ENCODE data around the gene LPP. TPM values are rescaled to one million over a fixed set of nuclear protein-coding genes. Genes with fewer than 3 reads are reported as not detected.

The LPP gene
- polyA plus RNA-seq, 2 of the 4 experiments (the other 2 are of a cell fraction): 11.0 to 30.8 TPM

- TF ChIP-seq REST (IDR thresholded peaks at IDR 0.05) (no peak), ATOH8 (CRISPR knock-in tag; IDR thresholded peaks at IDR 0.05; ENCODE audit: low read depth) (no peak), CBX8 (IDR thresholded peaks at IDR 0.05) (no peak), JUN (IDR thresholded peaks at IDR 0.05) (no peak), CBX2 (IDR thresholded peaks at IDR 0.05; ENCODE audit: borderline replicate concordance, low read depth) (no peak), RAD21 (conservative IDR thresholded peaks at IDR 0.05 in 1 of 2, IDR thresholded peaks at IDR 0.05 in 1 of 2) (no peak), RCOR1 (IDR thresholded peaks at IDR 0.05; ENCODE audit: low read depth, low read length) (no peak), FOSB (CRISPR knock-in tag; IDR thresholded peaks at IDR 0.05) (no peak), EP300 (IDR thresholded peaks at IDR 0.05) (no peak), CHD2 (IDR thresholded peaks at IDR 0.05; ENCODE audit: low read length, partially characterized antibody) (no peak), NFE2L2 (conservative IDR thresholded peaks at IDR 0.05; ENCODE audit: low read length) (no peak), KDM5A (IDR thresholded peaks at IDR 0.05) (no peak), BHLHE40 (IDR thresholded peaks at IDR 0.05; ENCODE audit: low read depth, low read length) (no peak), SMC3 (IDR thresholded peaks at IDR 0.05) (no peak), HOXB13 (CRISPR knock-in tag; IDR thresholded peaks at IDR 0.05; ENCODE audit: low read depth) (no peak), POLR2A (IDR thresholded peaks at IDR 0.05; ENCODE audit: low read length) (no peak), MAFK (IDR thresholded peaks at IDR 0.05; ENCODE audit: partially characterized antibody) (no peak)
- TF ChIP-seq, protein P1, sequence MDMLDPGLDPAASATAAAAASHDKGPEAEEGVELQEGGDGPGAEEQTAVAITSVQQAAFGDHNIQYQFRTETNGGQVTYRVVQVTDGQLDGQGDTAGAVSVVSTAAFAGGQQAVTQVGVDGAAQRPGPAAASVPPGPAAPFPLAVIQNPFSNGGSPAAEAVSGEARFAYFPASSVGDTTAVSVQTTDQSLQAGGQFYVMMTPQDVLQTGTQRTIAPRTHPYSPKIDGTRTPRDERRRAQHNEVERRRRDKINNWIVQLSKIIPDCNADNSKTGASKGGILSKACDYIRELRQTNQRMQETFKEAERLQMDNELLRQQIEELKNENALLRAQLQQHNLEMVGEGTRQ (IDR thresholded peaks at IDR 0.05): no peak
- TF ChIP-seq, protein P2, sequence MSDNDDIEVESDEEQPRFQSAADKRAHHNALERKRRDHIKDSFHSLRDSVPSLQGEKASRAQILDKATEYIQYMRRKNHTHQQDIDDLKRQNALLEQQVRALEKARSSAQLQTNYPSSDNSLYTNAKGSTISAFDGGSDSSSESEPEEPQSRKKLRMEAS (IDR thresholded peaks at IDR 0.05): no peak
- CTCF ChIA-PET: interaction anchor here (0.7 to 1.2 kb wide), 2 partner anchors 10 to 468 kb away, joined by 3 read pairs; no protein-coding TSS in a partner anchor
- Histone ChIP-seq H3K4me1 (peaks cover 60% of the 10 kb centered on the region), H3K4me2 (peak overlapping the region; percentile 21; the same call in 1 of the 3 replicates), H3K4me3 (no peak overlapping the region), H3K27ac (peak overlapping the region; percentile 35 to 76; a peak in 5 of 6 replicates), H3K9me3 (no peaks in the 10 kb centered on the region)
- ATAC-seq: no peak
- 70% methylated on average over 7 of the region's 7 CpGs for WGBS (ENCODE audit: missing lambda C conversion rate)
- POLR2A ChIA-PET: no interaction called here
- FAIRE-seq: no peak
- no peak for DNase-seq (ENCODE audit: low read depth in 1 of 2, low spot score in 1 of 2)
These were observed 54.6 kb downstream of the LPP start for GRCh38 chr3:188208516-188208981.

DNA sequence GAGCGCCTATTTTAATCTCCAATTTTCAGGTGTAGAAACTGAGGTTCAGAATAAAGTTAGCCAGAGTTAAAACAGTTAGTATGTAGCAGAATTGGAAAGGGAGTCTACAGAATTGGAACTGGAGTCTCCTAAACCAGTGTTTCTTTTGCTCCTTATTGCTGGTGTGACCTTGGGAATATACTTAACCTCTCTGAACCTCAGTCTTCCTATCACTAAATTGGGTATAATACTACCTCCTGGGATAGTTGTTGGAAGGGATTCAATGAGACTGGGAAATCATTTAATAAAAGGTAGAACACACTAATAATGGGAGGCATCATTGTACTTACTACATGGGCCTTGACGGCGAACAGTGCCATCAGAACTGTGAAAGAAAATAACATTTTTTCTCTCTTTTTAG, 55.1 kb downstream of the LPP start:
- WGBS (ENCODE audit: missing lambda C conversion rate): 98% methylated on average over 3 of the region's 3 CpGs
- Histone ChIP-seq H3K4me1 (peaks cover 60% of the 10 kb centered on the region), H3K4me3 (no peak overlapping the region), H3K9me3 (no peaks in the 10 kb centered on the region), H3K27ac (peak overlapping the region; percentile 11 to 76; a peak in 4 of 6 replicates), H3K4me2 (no peak overlapping the region)
- ATAC-seq: no peak
- ChIA-PET POLR2A (no interaction called here), CTCF (no interaction called here)
- DNase-seq (ENCODE audit: low read depth in 1 of 2, low spot score in 1 of 2): no peak
- FAIRE-seq: no peak
- TF ChIP-seq RFX5 (IDR thresholded peaks at IDR 0.05) (no peak), KDM1A (IDR thresholded peaks at IDR 0.05; ENCODE audit: low read depth) (peak; percentile 67)
